HEK293T (cell line): ENCODE measurements around the gene LOXL1.

Source experiments
- ARNT ChIP-seq: fragments of 450-650 bp; IDR thresholded peaks from 2 replicates; pipeline ENCODE4 v1.6.1; 2017; ENCODE audit warnings: mild to moderate bottlenecking
- BHLHE40 ChIP-seq: fragments of 450-650 bp; IDR thresholded peaks from 2 replicates; pipeline ENCODE4 v1.6.1; 2016; ENCODE audit warnings: mild to moderate bottlenecking, moderate library complexity, borderline replicate concordance
- FOXK2 ChIP-seq: fragments of 450-650 bp; IDR thresholded peaks from 2 replicates; pipeline ENCODE4 v1.6.1; 2016; ENCODE audit warnings: mild to moderate bottlenecking
- FOXM1 ChIP-seq: fragments of 450-650 bp; IDR thresholded peaks from 2 replicates; pipeline ENCODE4 v1.6.1; 2017; ENCODE audit warnings: mild to moderate bottlenecking, borderline replicate concordance
- L3MBTL2 ChIP-seq: fragments of 450-650 bp; conservative IDR thresholded peaks from 2 replicates; pipeline ENCODE4 v1.6.1; 2016; ENCODE audit warnings: mild to moderate bottlenecking
- NFRKB ChIP-seq: fragments of 450-650 bp; IDR thresholded peaks from 2 replicates; pipeline ENCODE4 v1.6.1; 2016; ENCODE audit warnings: mild to moderate bottlenecking, moderate library complexity
- SUZ12 ChIP-seq: fragments of 450-650 bp; IDR thresholded peaks from 2 replicates; pipeline ENCODE4 v1.6.1; 2016; ENCODE audit warnings: mild to moderate bottlenecking
- TARDBP ChIP-seq: fragments of 450-650 bp; IDR thresholded peaks from 2 replicates; pipeline ENCODE4 v1.6.1; 2016
- ZNF384 ChIP-seq: fragments of 450-650 bp; IDR thresholded peaks from 2 replicates; pipeline ENCODE4 v1.6.1; 2016
- TF ChIP-seq, protein P1 (sequence below): fragments of 450-650 bp; IDR thresholded peaks from 2 replicates; pipeline ENCODE4 v1.6.1; 2016

- TF ChIP-seq FOXM1, result no peak
- no peak for TF ChIP-seq TARDBP
- no peak for TF ChIP-seq FOXK2
- TF ChIP-seq BHLHE40, result no peak
- TF ChIP-seq L3MBTL2, result no peak
- TF ChIP-seq ARNT, result no peak
- TF ChIP-seq ZNF384, result no peak
- TF ChIP-seq, protein P1, sequence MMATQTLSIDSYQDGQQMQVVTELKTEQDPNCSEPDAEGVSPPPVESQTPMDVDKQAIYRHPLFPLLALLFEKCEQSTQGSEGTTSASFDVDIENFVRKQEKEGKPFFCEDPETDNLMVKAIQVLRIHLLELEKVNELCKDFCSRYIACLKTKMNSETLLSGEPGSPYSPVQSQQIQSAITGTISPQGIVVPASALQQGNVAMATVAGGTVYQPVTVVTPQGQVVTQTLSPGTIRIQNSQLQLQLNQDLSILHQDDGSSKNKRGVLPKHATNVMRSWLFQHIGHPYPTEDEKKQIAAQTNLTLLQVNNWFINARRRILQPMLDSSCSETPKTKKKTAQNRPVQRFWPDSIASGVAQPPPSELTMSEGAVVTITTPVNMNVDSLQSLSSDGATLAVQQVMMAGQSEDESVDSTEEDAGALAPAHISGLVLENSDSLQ, result no peak
- TF ChIP-seq SUZ12, result no peak
- no peak for TF ChIP-seq NFRKB
Measured at GRCh38 chr15:73922186-73923151, 3.8 kb upstream of the LOXL1 start.
